HUES6 (cell line): ENCODE data around the gene XYLT1.

Experiments
- H3K27ac ChIP-seq: 2 replicates; pipeline ENCODE4 v1.7.0; 2013; ENCODE audit warnings: low read depth, mild to moderate bottlenecking, low read length, inconsistent platforms
- H3K27me3 ChIP-seq: 2 replicates; pipeline ENCODE4 v1.6.1; 2013; ENCODE audit warnings: low read length; ENCODE audit not compliant: control insufficient read depth, insufficient read depth
- H3K36me3 ChIP-seq: 2 replicates; pipeline ENCODE4 v1.6.1; 2013; ENCODE audit warnings: low read length; ENCODE audit not compliant: control insufficient read depth, insufficient read depth
- H3K4me1 ChIP-seq: 2 replicates; pipeline ENCODE4 v1.6.1; 2013; ENCODE audit warnings: low read length; ENCODE audit not compliant: control insufficient read depth, insufficient read depth
- H3K4me3 ChIP-seq: 2 replicates; pipeline ENCODE4 v1.5.1; 2013; ENCODE audit warnings: low read depth, low read length
- H3K9ac ChIP-seq: one replicate; pipeline ENCODE4 v1.6.1; 2013; ENCODE audit warnings: mild to moderate bottlenecking, low read length
- H3K9me3 ChIP-seq: 2 replicates; pipeline ENCODE4 v1.6.1; 2013; ENCODE audit warnings: low read depth, low read length; ENCODE audit not compliant: control insufficient read depth, insufficient read depth

The XYLT1 gene

GRCh38 chr16:17330044-17330443 lies 140.7 kb downstream of the XYLT1 start:
- Histone ChIP-seq H3K4me1 (0 out of 2 replicates have a peak, but pooled peaks cover 3% of the 10 kb centered on the region), H3K4me3 (no peak overlapping the region), H3K36me3 (no peaks in the 10 kb centered on the region), H3K9me3 (no peaks in the 10 kb centered on the region), H3K27me3 (no peaks in the 10 kb centered on the region), H3K9ac (no peak overlapping the region), H3K27ac (no peak overlapping the region)

- H3K4me1 ChIP-seq: 0 out of 2 replicates have a peak, but pooled peaks cover 3% of the 10 kb centered on the region
- H3K27me3 ChIP-seq: no peaks in the 10 kb centered on the region
- H3K27ac ChIP-seq: no peak overlapping the region
- H3K9ac ChIP-seq: no peak overlapping the region
- H3K36me3 ChIP-seq: no peaks in the 10 kb centered on the region
- H3K9me3 ChIP-seq: no peaks in the 10 kb centered on the region
- H3K4me3 ChIP-seq: no peak overlapping the region
Measured at GRCh38 chr16:17329391-17329790, 141.4 kb downstream of the XYLT1 start.

- H3K9ac ChIP-seq: no peak overlapping the region
- H3K27ac ChIP-seq: no peak overlapping the region
- 0 out of 2 replicates have a peak, but pooled peaks cover 3% of the 10 kb centered on the region for H3K4me1 ChIP-seq
- no peaks in the 10 kb centered on the region for H3K9me3 ChIP-seq
- H3K4me3 ChIP-seq: no peak overlapping the region
- no peaks in the 10 kb centered on the region for H3K27me3 ChIP-seq
- no peaks in the 10 kb centered on the region for H3K36me3 ChIP-seq
Measured at GRCh38 chr16:17328932-17329331, 141.8 kb downstream of the XYLT1 start.

GRCh38 chr16:17327664-17328335 lies 143.0 kb downstream of the XYLT1 start:
- no peak overlapping the region for H3K27ac ChIP-seq
- H3K9ac ChIP-seq: no peak overlapping the region
- no peaks in the 10 kb centered on the region for H3K9me3 ChIP-seq
- 0 out of 2 replicates have a peak, but pooled peaks cover 3% of the 10 kb centered on the region for H3K4me1 ChIP-seq
- no peaks in the 10 kb centered on the region for H3K27me3 ChIP-seq
- no peak overlapping the region for H3K4me3 ChIP-seq
- no peaks in the 10 kb centered on the region for H3K36me3 ChIP-seq

- H3K9ac ChIP-seq: no peak overlapping the region
- H3K4me1 ChIP-seq: no peaks in the 10 kb centered on the region
- no peaks in the 10 kb centered on the region for H3K9me3 ChIP-seq
- no peak overlapping the region for H3K4me3 ChIP-seq
- no peaks in the 10 kb centered on the region for H3K27me3 ChIP-seq
- H3K27ac ChIP-seq: no peak overlapping the region
- no peaks in the 10 kb centered on the region for H3K36me3 ChIP-seq
Measured at GRCh38 chr16:17325476-17326143, 145.2 kb downstream of the XYLT1 start.

- Histone ChIP-seq H3K4me3 (no peak overlapping the region), H3K9me3 (no peaks in the 10 kb centered on the region), H3K27ac (no peak overlapping the region), H3K27me3 (no peaks in the 10 kb centered on the region), H3K36me3 (no peaks in the 10 kb centered on the region), H3K4me1 (0 out of 2 replicates have a peak, but pooled peaks cover 7% of the 10 kb centered on the region), H3K9ac (no peak overlapping the region)
Measured at GRCh38 chr16:17324451-17324850, 146.3 kb downstream of the XYLT1 start.

GRCh38 chr16:17323171-17323570 lies 147.6 kb downstream of the XYLT1 start:
- H3K9ac ChIP-seq: no peak overlapping the region
- no peaks in the 10 kb centered on the region for H3K36me3 ChIP-seq
- peaks cover 16% of the 10 kb centered on the region for H3K4me1 ChIP-seq
- no peak overlapping the region for H3K27ac ChIP-seq
- H3K9me3 ChIP-seq: no peaks in the 10 kb centered on the region
- H3K27me3 ChIP-seq: no peaks in the 10 kb centered on the region
- no peak overlapping the region for H3K4me3 ChIP-seq

- H3K36me3 ChIP-seq: no peaks in the 10 kb centered on the region
- no peaks in the 10 kb centered on the region for H3K27me3 ChIP-seq
- no peak overlapping the region for H3K4me3 ChIP-seq
- H3K27ac ChIP-seq: no peak overlapping the region
- H3K9ac ChIP-seq: no peak overlapping the region
- H3K4me1 ChIP-seq: peaks cover 16% of the 10 kb centered on the region
- H3K9me3 ChIP-seq: no peaks in the 10 kb centered on the region
Measured at GRCh38 chr16:17321824-17322223, 148.9 kb downstream of the XYLT1 start.

- Histone ChIP-seq H3K27ac (no peak overlapping the region), H3K4me1 (peaks cover 16% of the 10 kb centered on the region), H3K36me3 (no peaks in the 10 kb centered on the region), H3K9ac (no peak overlapping the region), H3K9me3 (no peaks in the 10 kb centered on the region), H3K4me3 (no peak overlapping the region), H3K27me3 (no peaks in the 10 kb centered on the region)
Measured at GRCh38 chr16:17320009-17320408, 150.8 kb downstream of the XYLT1 start.

- Histone ChIP-seq H3K4me1 (peaks cover 16% of the 10 kb centered on the region), H3K27ac (no peak overlapping the region), H3K36me3 (no peaks in the 10 kb centered on the region), H3K4me3 (no peak overlapping the region), H3K9ac (no peak overlapping the region), H3K27me3 (no peaks in the 10 kb centered on the region), H3K9me3 (no peaks in the 10 kb centered on the region)
Measured at GRCh38 chr16:17318238-17318637, 152.5 kb downstream of the XYLT1 start.

GRCh38 chr16:17316005-17316404 lies 154.8 kb downstream of the XYLT1 start:
- H3K27ac ChIP-seq: no peak overlapping the region
- no peak overlapping the region for H3K4me3 ChIP-seq
- peaks cover 19% of the 10 kb centered on the region for H3K4me1 ChIP-seq
- no peaks in the 10 kb centered on the region for H3K36me3 ChIP-seq
- H3K9ac ChIP-seq: no peak overlapping the region
- H3K9me3 ChIP-seq: no peaks in the 10 kb centered on the region
- no peaks in the 10 kb centered on the region for H3K27me3 ChIP-seq
